GM12878 (cell line): ENCODE results near the gene HM13. TPM values are rescaled to one million over a fixed set of nuclear protein-coding genes. Genes with fewer than 3 reads are reported as not detected.

Source experiments
- ATAC-seq: fragments of 200-7000 bp; cut with Tn5 transposase; 3 replicates; pipeline ENCODE4 v1.9.1; 2020; ENCODE audit warnings: mild to moderate bottlenecking, moderate library complexity
- BruUV-seq: library from RNA; stranded (reverse); fragments of 400-500 nt; replicated peaks from 2 replicates; lab custom pipeline; 2021; lab: Mats Ljungman, UMichigan
- CTCF ChIA-PET: fragments of 300-600 bp; sonication (Branson Sonifier 250); formaldehyde crosslinking; extraction: SDS; loops from one replicate; lab custom pipeline; 2021; ENCODE audit warnings: inconsistent platforms; lab: Yijun Ruan, JAX
- POLR2A ChIA-PET: fragments of 350-600 bp; formaldehyde crosslinking; extraction: SDS; loops from one replicate; lab custom pipeline; 2021; ENCODE audit warnings: inconsistent platforms; lab: Charles Lee
- RAD21 ChIA-PET: fragments of 300-600 bp; sonication (Branson Sonifier 250); formaldehyde crosslinking; loops from one replicate; lab custom pipeline; 2023; ENCODE audit warnings: antibody characterized with exemption; ENCODE audit not compliant: unreplicated experiment; lab: Charles Lee
- SMC1A ChIA-PET: fragments of 300-600 bp; sonication (Branson Sonifier 250); formaldehyde crosslinking; loops from one replicate; lab custom pipeline; 2023; ENCODE audit not compliant: unreplicated experiment, uncharacterized antibody; lab: Charles Lee
- DNase-seq: peaks from one replicate; pipeline ENCODE4 v3.0.0-alpha.2; 2011; ENCODE audit warnings: low read depth, low spot score
- FAIRE-seq: peaks from 3 replicates; lab custom pipeline; 2011; peaks lifted over from hg19 to GRCh38; lab: Jason Lieb, UNC
- H2AFZ ChIP-seq: 2 replicates; pipeline ENCODE4 v1.6.0; 2011; ENCODE audit warnings: low read depth, low read length, control low read depth; ENCODE audit not compliant: control insufficient read depth
- H3K27ac ChIP-seq: 2 replicates; pipeline ENCODE4 v1.5.1; 2011; ENCODE audit warnings: control low read depth; ENCODE audit not compliant: control insufficient read depth, insufficient read depth
- H3K27me3 ChIP-seq, 2 experiments: replicated peaks in 1 of 2; 2 replicates each; pipeline versions ENCODE4 v1.6.0 to v1.6.1; 2011; ENCODE audit warnings: low read length in 1 of 2; ENCODE audit not compliant: control insufficient read depth in 2 of 2, insufficient read depth in 2 of 2
- H3K36me3 ChIP-seq, 2 experiments: 2 replicates each; pipeline ENCODE4 v1.5.1; 2011; ENCODE audit warnings: low read length in 1 of 2; ENCODE audit not compliant: control insufficient read depth in 2 of 2, insufficient read depth in 2 of 2
- H3K4me1 ChIP-seq: 2 replicates; pipeline ENCODE4 v1.6.1; 2011; ENCODE audit warnings: mild to moderate bottlenecking, low read length, moderate library complexity, mixed read lengths; ENCODE audit not compliant: control insufficient read depth, insufficient read depth
- H3K4me2 ChIP-seq: 2 replicates; pipeline ENCODE4 v1.6.0; 2011; ENCODE audit warnings: control low read depth; ENCODE audit not compliant: control insufficient read depth, insufficient read depth
- H3K4me3 ChIP-seq: fragments of 200-600 bp; sonication (generic); 2 replicates; pipeline ENCODE4 v1.5.1; 2016
- H3K79me2 ChIP-seq: 2 replicates; pipeline ENCODE4 v1.6.0; 2011; ENCODE audit warnings: low read length; ENCODE audit not compliant: control insufficient read depth, insufficient read depth
- H3K9ac ChIP-seq: 2 replicates; pipeline ENCODE4 v1.8.0; 2011; ENCODE audit warnings: low read length, control low read depth, mixed read lengths; ENCODE audit not compliant: control insufficient read depth, insufficient read depth
- H3K9me3 ChIP-seq: replicated peaks from 3 replicates; pipeline ENCODE4 v1.5.1; 2011; ENCODE audit warnings: mild to moderate bottlenecking, low read length; ENCODE audit not compliant: control insufficient read depth, insufficient read depth
- H4K20me1 ChIP-seq: 2 replicates; pipeline ENCODE4 v1.6.0; 2011; ENCODE audit not compliant: control insufficient read depth, insufficient read depth
- ATF7 ChIP-seq: fragments of 450-650 bp; IDR thresholded peaks from 2 replicates; pipeline ENCODE4 v1.6.1; 2016; ENCODE audit warnings: low read depth, mild to moderate bottlenecking
- BCLAF1 ChIP-seq: fragments of 450-650 bp; IDR thresholded peaks from 2 replicates; pipeline ENCODE4 v1.6.1; 2017; ENCODE audit warnings: antibody characterized with exemption, mild to moderate bottlenecking, moderate library complexity
- BMI1 ChIP-seq: fragments of 450-650 bp; IDR thresholded peaks from 2 replicates; pipeline ENCODE4 v1.6.1; 2016; ENCODE audit warnings: mild to moderate bottlenecking, moderate library complexity, borderline replicate concordance
- NBN ChIP-seq: fragments of 450-650 bp; IDR thresholded peaks from 2 replicates; pipeline ENCODE4 v1.6.1; 2016
- NR2F1 ChIP-seq: fragments of 450-650 bp; conservative IDR thresholded peaks from 2 replicates; pipeline ENCODE4 v1.6.1; 2017; ENCODE audit warnings: mild to moderate bottlenecking
- ZBTB40 ChIP-seq: fragments of 450-650 bp; IDR thresholded peaks from 2 replicates; pipeline ENCODE4 v1.6.1; 2016; ENCODE audit warnings: mild to moderate bottlenecking, moderate library complexity, borderline replicate concordance
- WGBS: methylation state at CpG from one replicate; pipeline ENCODE4 v1.1.6; 2016; ENCODE audit warnings: low lambda C conversion rate; ENCODE audit not compliant: insufficient replicate concordance, insufficient coverage; ENCODE audit errors: missing lambda C conversion rate; 5-methylcytosine and 5-hydroxymethylcytosine counted together
- in situ Hi-C: fragments of 300-500 bp; cut with MboI; formaldehyde crosslinking; loops from 9 replicates; pipeline ENCODE4 v1.14.3; 2018; ENCODE audit warnings: mixed read lengths
- intact Hi-C: fragments of 100-400 bp; cut with micrococcal nuclease; formaldehyde crosslinking; loops from one replicate; pipeline ENCODE4 v1.14.2; 2022; ENCODE audit not compliant: unreplicated experiment
- polyA plus RNA-seq, 11 experiments: library from polyadenylated mRNA; depleted of rRNA in 4 of 11; unstranded in 6 of 11; stranded (reverse) in 5 of 11; fragments of >200 nt; fragmentation: Nextera tagmentation in 4 of 11; fragmentation: Illumina TruSeq in 1 of 11; extraction: Ambion mirVana in 4 of 11; extraction: Trizol in 1 of 11; gene quantifications; 1 replicate in 1 of 11; 2 replicates in 10 of 11; pipeline versions ENCODE4 v1.2.1 to v1.2.3, GENCODE V29; 2011 to 2016; ENCODE audit warnings: inconsistent platforms in 2 of 11, missing spikeins in 2 of 11, low read depth in 1 of 11
- total RNA-seq, 4 experiments: library from RNA; depleted of rRNA in 3 of 4; stranded (reverse); fragments of >200 nt in 3 of 4; fragmentation: Illumina TruSeq in 1 of 4; extraction: Trizol in 1 of 4; gene quantifications; 2 replicates each; pipeline versions ENCODE4 v1.2.1 to v1.2.3, GENCODE V29; 2013 to 2021

HM13 gene
- total and polyA plus RNA-seq, 10 of the 15 experiments (the other 5 are each of a cell fraction or from before 2014, with no cell fraction given) = 4.8 to 185 (median 81.7) TPM

GRCh38 chr20:31497838-31498540 is 16.3 kb upstream of the HM13 start:
- in situ Hi-C loops = no loop called here
- ChIA-PET CTCF (interaction anchor here (6.8 kb wide), 1 partner anchor 39 kb away, joined by 137 read pairs; no protein-coding TSS in a partner anchor), SMC1A (no interaction called here), POLR2A (no interaction called here), RAD21 (no interaction called here)
- H2AFZ ChIP-seq = no peak overlapping the region
- no peak for TF ChIP-seq ZBTB40
- TF ChIP-seq NR2F1 = no peak
- TF ChIP-seq BCLAF1 = no peak
- peak; percentile 33; the same call in 1 of the 2 replicates for TF ChIP-seq BMI1
- no peak for TF ChIP-seq ATF7
- no peak for TF ChIP-seq NBN
- H3K4me2 ChIP-seq = no peak overlapping the region
- H4K20me1 ChIP-seq = no peaks in the 10 kb centered on the region
- ATAC-seq = no peak
- H3K27me3 ChIP-seq = no peaks in the 10 kb centered on the region
- no peaks in the 10 kb centered on the region for H3K79me2 ChIP-seq
- H3K4me1 ChIP-seq = no peaks in the 10 kb centered on the region
- DNase-seq = no peak
- no TSS peak for BruUV-seq
- H3K9ac ChIP-seq = no peak overlapping the region
- H3K36me3 ChIP-seq = no peaks in the 10 kb centered on the region
- intact Hi-C loops = no loop called here
- H3K4me3 ChIP-seq = no peak overlapping the region
- 24% methylated on average over 6 of the region's 6 CpGs for WGBS
- no peak overlapping the region for H3K27ac ChIP-seq
- no peaks in the 10 kb centered on the region for H3K9me3 ChIP-seq
- FAIRE-seq = no peak
